ENCODE results near the gene POU5F2.

POU5F2 gene

DNA sequence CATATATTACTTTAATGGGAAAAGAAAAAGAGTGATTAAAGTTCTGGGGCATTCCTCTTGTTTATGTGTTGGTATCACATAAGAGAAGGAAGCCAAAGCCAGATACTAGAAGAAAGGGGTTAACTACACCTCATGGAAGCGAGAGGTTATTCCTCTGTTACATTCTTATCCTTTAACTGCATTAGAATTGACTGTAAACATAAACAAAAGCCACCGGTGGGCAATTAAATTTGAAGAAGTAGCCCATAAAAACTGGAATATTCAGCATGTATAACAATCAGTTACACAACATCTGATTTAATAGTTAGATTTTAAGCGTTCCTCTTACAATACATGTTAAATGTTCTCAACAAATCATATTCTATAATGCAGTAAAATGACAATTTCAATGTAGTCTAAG, 18.8 kb downstream of the POU5F2 start:
- POLR2A ChIA-PET (ENCODE audit: low non-redundant PET) = no interaction called here
- TF ChIP-seq, protein P1, sequence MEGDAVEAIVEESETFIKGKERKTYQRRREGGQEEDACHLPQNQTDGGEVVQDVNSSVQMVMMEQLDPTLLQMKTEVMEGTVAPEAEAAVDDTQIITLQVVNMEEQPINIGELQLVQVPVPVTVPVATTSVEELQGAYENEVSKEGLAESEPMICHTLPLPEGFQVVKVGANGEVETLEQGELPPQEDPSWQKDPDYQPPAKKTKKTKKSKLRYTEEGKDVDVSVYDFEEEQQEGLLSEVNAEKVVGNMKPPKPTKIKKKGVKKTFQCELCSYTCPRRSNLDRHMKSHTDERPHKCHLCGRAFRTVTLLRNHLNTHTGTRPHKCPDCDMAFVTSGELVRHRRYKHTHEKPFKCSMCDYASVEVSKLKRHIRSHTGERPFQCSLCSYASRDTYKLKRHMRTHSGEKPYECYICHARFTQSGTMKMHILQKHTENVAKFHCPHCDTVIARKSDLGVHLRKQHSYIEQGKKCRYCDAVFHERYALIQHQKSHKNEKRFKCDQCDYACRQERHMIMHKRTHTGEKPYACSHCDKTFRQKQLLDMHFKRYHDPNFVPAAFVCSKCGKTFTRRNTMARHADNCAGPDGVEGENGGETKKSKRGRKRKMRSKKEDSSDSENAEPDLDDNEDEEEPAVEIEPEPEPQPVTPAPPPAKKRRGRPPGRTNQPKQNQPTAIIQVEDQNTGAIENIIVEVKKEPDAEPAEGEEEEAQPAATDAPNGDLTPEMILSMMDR (conservative IDR thresholded peaks at IDR 0.05; ENCODE audit: low read depth) = no peak
- H3K27ac ChIP-seq = no peak overlapping the region
- CTCF ChIA-PET = interaction anchor here (0.5 to 0.6 kb wide), 3 partner anchors 51 to 571 kb away, joined by 3 read pairs; no protein-coding TSS in a partner anchor
- DNase-seq (ENCODE audit: low spot score) = no peak

DNA sequence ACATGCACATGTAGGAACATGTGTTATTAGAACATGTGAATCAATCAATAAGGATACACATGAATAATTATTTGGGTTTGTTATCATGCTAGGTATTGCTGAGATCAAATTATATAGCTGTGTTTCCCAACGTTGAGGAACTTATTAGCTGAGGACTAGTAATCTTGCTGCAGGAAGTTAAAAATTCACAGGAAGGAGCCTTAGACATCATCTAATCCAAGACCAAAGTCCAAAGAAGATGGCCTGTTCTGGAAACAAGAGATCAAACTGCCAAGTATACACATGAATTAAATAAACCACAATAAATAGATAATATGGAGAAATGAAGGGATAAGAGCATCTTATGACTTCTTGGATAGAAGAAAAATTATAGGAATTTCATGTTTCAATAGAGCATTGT, 19.9 kb downstream of the POU5F2 start:
- no peak overlapping the region for H3K27ac ChIP-seq
- DNase-seq (ENCODE audit: low spot score) = no peak
- POLR2A ChIA-PET (ENCODE audit: low non-redundant PET) = no interaction called here
- CTCF ChIA-PET = no interaction called here
- TF ChIP-seq, protein P1 (conservative IDR thresholded peaks at IDR 0.05; ENCODE audit: low read depth) = no peak

DNA sequence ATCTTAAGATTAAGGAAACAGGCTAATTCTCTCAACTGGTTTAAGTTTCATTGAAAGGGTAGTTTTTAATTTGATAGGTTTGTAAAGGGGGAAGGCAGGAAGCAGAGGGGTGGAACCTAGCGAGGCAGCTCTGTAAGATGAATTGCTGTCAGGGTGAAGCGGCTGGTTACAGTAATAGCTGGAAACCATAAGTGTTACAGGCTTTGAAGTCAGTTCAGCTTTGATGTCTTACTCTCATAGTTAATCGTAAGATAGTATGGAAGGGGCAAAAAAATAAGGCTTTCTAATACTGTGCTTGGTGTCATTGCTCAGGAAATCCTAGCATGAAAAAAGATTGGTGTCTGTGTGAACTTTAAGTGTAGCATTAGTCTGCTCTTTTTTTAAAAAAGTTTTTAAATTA, 20.3 kb downstream of the POU5F2 start:
- TF ChIP-seq, protein P1 (conservative IDR thresholded peaks at IDR 0.05; ENCODE audit: low read depth) = no peak
- DNase-seq (ENCODE audit: low spot score) = no peak
- H3K27ac ChIP-seq = no peak overlapping the region
- POLR2A ChIA-PET (ENCODE audit: low non-redundant PET) = no interaction called here
- CTCF ChIA-PET = no interaction called here

DNA sequence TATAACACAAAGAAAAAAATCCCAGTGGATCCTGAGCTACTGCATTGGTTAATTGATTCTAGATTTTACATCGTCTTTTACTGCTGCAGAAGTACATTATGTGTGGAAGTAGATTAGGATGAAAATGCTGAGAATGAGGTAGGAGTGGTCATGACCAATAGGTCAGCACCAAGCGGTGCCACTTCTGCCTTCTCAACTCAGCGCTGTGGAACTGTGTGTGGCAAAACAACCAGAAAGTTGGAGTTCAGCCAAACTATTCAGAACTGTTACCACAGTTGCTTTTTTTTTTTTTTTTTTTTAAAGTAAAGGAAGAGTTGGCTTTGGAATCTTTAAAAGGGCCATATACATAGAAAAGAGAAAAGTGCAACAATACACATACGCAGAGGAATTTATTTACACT, 24.2 kb downstream of the POU5F2 start:
- no peak for DNase-seq (ENCODE audit: low spot score)
- TF ChIP-seq, protein P1 (conservative IDR thresholded peaks at IDR 0.05; ENCODE audit: low read depth) = no peak
- no peak overlapping the region for H3K27ac ChIP-seq
- POLR2A ChIA-PET (ENCODE audit: low non-redundant PET) = no interaction called here
- CTCF ChIA-PET = no interaction called here

DNA sequence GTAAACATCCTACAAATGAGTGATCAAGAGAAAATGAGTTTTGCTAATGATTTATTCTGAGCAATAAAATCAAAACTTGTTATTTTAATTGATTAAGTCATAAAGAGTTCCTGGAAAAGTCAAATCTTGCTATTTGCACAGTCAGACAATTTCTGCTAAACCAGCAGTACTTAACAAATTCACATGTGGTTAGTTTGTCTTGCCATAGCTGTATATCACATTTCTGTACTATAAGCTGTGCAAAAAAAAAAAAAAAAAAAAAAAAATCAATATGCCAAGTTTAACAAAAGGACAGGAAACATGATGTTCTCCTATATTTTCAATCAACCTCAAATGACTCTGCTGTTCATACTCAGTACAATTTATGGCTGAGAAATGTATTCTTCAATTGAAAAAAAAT, 24.9 kb downstream of the POU5F2 start:
- no peak overlapping the region for H3K27ac ChIP-seq
- CTCF ChIA-PET = no interaction called here
- POLR2A ChIA-PET (ENCODE audit: low non-redundant PET) = no interaction called here
- TF ChIP-seq, protein P1 (conservative IDR thresholded peaks at IDR 0.05; ENCODE audit: low read depth) = no peak
- no peak for DNase-seq (ENCODE audit: low spot score)

DNA sequence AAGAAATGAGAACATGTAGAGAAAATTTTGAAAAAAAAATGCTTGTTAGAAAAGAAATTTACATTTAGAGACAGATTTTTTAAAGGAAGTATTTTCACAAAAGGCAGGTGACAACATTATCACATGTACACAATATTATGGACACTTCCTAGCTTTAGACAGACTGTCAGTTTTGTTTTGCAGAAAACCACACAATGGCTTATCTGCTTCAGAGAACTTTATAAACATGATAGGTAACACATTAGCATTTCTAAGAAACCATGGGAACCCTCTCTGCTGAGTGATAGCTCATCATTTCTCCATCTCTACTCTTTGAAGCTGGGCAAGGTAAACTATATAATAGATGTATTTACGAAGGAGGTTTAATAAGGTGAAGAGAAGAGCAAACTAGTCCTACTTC, 25.6 kb downstream of the POU5F2 start:
- no peak for DNase-seq (ENCODE audit: low spot score)
- ChIA-PET CTCF (interaction anchor here (0.6 kb wide), 1 partner anchor 821 kb away, joined by 4 read pairs; no protein-coding TSS in a partner anchor), POLR2A (ENCODE audit: low non-redundant PET) (no interaction called here)
- H3K27ac ChIP-seq = no peak overlapping the region
- TF ChIP-seq, protein P1 (conservative IDR thresholded peaks at IDR 0.05; ENCODE audit: low read depth) = no peak

DNA sequence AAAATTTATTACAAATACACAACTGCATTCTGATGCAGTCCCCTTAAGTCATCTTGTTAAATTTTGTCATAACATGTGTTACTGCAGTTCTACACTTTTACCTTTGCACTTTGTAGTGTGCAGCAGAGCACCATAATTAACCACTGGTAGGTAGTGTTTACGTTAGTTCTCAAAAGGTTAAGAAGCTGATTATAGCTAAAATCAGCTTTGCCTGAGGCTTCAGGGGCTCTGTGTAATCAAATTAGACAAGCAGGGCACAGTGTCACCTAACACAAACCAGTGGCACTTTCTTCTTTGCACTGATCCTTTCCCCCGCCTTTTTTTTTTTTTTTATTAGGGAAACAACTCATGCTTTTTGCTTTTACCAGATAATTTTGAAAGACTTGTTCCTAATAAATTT, 26.1 kb downstream of the POU5F2 start:
- ChIA-PET CTCF (interaction anchor here (0.6 kb wide), 1 partner anchor 822 kb away, joined by 4 read pairs; no protein-coding TSS in a partner anchor), POLR2A (ENCODE audit: low non-redundant PET) (no interaction called here)
- no peak for DNase-seq (ENCODE audit: low spot score)
- no peak overlapping the region for H3K27ac ChIP-seq
- TF ChIP-seq, protein P1 (conservative IDR thresholded peaks at IDR 0.05; ENCODE audit: low read depth) = no peak

All from RWPE1 (cell line).